NCI-H524 treated with DMSO at 0.1 percent for 48 hours (cell line): ENCODE measurements around the gene BACE1-AS.

Experiments used
- DNase-seq: peaks from one replicate; lab custom pipeline; 2025; lab: John Stamatoyannopoulos, UW

Gene BACE1-AS

GRCh38 chr11:117327567-117328374, 36.6 kb downstream of the BACE1-AS start, which contains the start of gene CEP164:
TSS of gene CEP164 (plus strand) at chr11:117327854. CDS start at chr11:117338587, 10,733 bp downstream.
- DNase-seq: peak; percentile 86

- DNase-seq: no peak
These were observed 37.3 kb downstream of the BACE1-AS start for GRCh38 chr11:117328375-117329010.

- no peak for DNase-seq
These were observed 41.7 kb downstream of the BACE1-AS start for GRCh38 chr11:117332843-117333242.

- DNase-seq: no peak
These were observed 42.8 kb downstream of the BACE1-AS start for GRCh38 chr11:117333917-117334316.

GRCh38 chr11:117334896-117335295, 43.8 kb downstream of the BACE1-AS start:
- DNase-seq: peak; percentile 44

- DNase-seq: no peak
These were observed 44.3 kb downstream of the BACE1-AS start for GRCh38 chr11:117335399-117335798.

- peak; percentile 87 for DNase-seq
These were observed 45.9 kb downstream of the BACE1-AS start for GRCh38 chr11:117337076-117337475.
